K562 (cell line): Measurements from ENCODE around the gene ZDHHC11. TPM values are rescaled to one million over a fixed set of nuclear protein-coding genes. Genes with fewer than 3 reads are reported as not detected.

Source experiments
- ARHGAP35 ChIP-seq: fragments of 450-650 bp; IDR thresholded peaks from 2 replicates; pipeline ENCODE4 v1.6.1; 2018; ENCODE audit not compliant: partially characterized antibody
- ARID2 ChIP-seq: fragments of 450-650 bp; IDR thresholded peaks from 2 replicates; pipeline ENCODE4 v1.6.1; 2017; ENCODE audit warnings: antibody characterized with exemption, mild to moderate bottlenecking
- CBX8 ChIP-seq: fragments of 200-600 bp; sonication (generic); IDR thresholded peaks from 2 replicates; pipeline ENCODE4 v1.6.1; 2012; ENCODE audit warnings: borderline replicate concordance, mixed run types, low read depth, mild to moderate bottlenecking, moderate library complexity, mixed read lengths, low read length, control low read depth, inconsistent platforms; ENCODE audit not compliant: poor library complexity, severe bottlenecking; ENCODE audit errors: extremely low read depth
- DACH1 ChIP-seq: fragments of 450-650 bp; IDR thresholded peaks from 2 replicates; pipeline ENCODE4 v1.6.1; 2018; ENCODE audit not compliant: partially characterized antibody
- DDX20 ChIP-seq: fragments of 450-650 bp; IDR thresholded peaks from 2 replicates; pipeline ENCODE4 v1.6.1; 2016; ENCODE audit warnings: missing genetic modification characterization, low read depth, mild to moderate bottlenecking, missing compliant biosample characterization, moderate library complexity
- ESRRA ChIP-seq: fragments of 450-650 bp; IDR thresholded peaks from 2 replicates; pipeline ENCODE4 v1.6.1; 2014; ENCODE audit warnings: low read depth, mild to moderate bottlenecking, moderate library complexity, borderline replicate concordance
- HDAC6 ChIP-seq: IDR thresholded peaks from 2 replicates; pipeline ENCODE4 v1.6.1; 2012; ENCODE audit warnings: low read depth, mild to moderate bottlenecking, control low read depth, inconsistent platforms, low read length, moderate library complexity
- IFI16 ChIP-seq: fragments of 250-450 bp; sonication (Bioruptor Pico); IDR thresholded peaks from 2 replicates; pipeline ENCODE4 v2.1.2; 2022; ENCODE audit warnings: mild to moderate bottlenecking, inconsistent platforms
- MCM2 ChIP-seq: fragments of 450-650 bp; IDR thresholded peaks from 2 replicates; pipeline ENCODE4 v1.6.1; 2017; ENCODE audit warnings: low read depth, mild to moderate bottlenecking
- NFIX ChIP-seq: fragments of 250-450 bp; sonication (Bioruptor Pico); IDR thresholded peaks from 2 replicates; pipeline ENCODE4 v1.4.0; 2020; ENCODE audit warnings: low read depth, mild to moderate bottlenecking, moderate library complexity
- NUFIP1 ChIP-seq: fragments of 450-650 bp; IDR thresholded peaks from 2 replicates; pipeline ENCODE4 v1.6.1; 2018; ENCODE audit not compliant: partially characterized antibody
- PCBP1 ChIP-seq: fragments of 200-400 bp; formaldehyde crosslinking; IDR thresholded peaks from 2 replicates; pipeline ENCODE4 v1.6.1; 2018; ENCODE audit warnings: mild to moderate bottlenecking, low read depth, low read length; ENCODE audit not compliant: poor library complexity, severe bottlenecking
- PHF8 ChIP-seq: fragments of 200-600 bp; sonication (generic); IDR thresholded peaks from 2 replicates; pipeline ENCODE4 v1.6.1; 2012; ENCODE audit warnings: mixed run types, mild to moderate bottlenecking, inconsistent platforms, low read length, moderate library complexity, borderline replicate concordance
- POU5F1 ChIP-seq: fragments of 150-350 bp; IDR thresholded peaks from 2 replicates; pipeline ENCODE4 v1.6.1; 2014; ENCODE audit warnings: borderline replicate concordance, low read length, low read depth, mild to moderate bottlenecking; ENCODE audit not compliant: partially characterized antibody
- RFX7 ChIP-seq: fragments of 250-450 bp; sonication (Bioruptor Pico); IDR thresholded peaks from 2 replicates; pipeline ENCODE4 v1.5.1; 2021; ENCODE audit warnings: mild to moderate bottlenecking
- SRSF9 ChIP-seq: fragments of 200-400 bp; formaldehyde crosslinking; IDR thresholded peaks from 2 replicates; pipeline ENCODE4 v1.6.1; 2017; ENCODE audit warnings: low read depth, low read length, borderline replicate concordance
- TAF7 ChIP-seq: fragments of 450-650 bp; IDR thresholded peaks from 2 replicates; pipeline ENCODE4 v1.6.1; 2016; ENCODE audit warnings: missing genetic modification characterization, missing compliant biosample characterization
- ZNF121 ChIP-seq: sonication (generic); formaldehyde crosslinking; conservative IDR thresholded peaks from 2 replicates; pipeline ENCODE4 v1.8.0; 2022; ENCODE audit warnings: missing genetic modification reagents
- ZNF175 ChIP-seq: fragments of 200-800 bp; sonication (Bioruptor generic); IDR thresholded peaks from 2 replicates; pipeline ENCODE4 v1.6.1; 2016; ENCODE audit warnings: low read depth, mild to moderate bottlenecking, missing genetic modification characterization, missing compliant biosample characterization
- ZNF253 ChIP-seq: fragments of 250-450 bp; sonication (Bioruptor Pico); conservative IDR thresholded peaks from 2 replicates; pipeline ENCODE4 v1.6.1; 2021; ENCODE audit warnings: mild to moderate bottlenecking
- ZNF311 ChIP-seq: fragments of 250-450 bp; sonication (Bioruptor Pico); IDR thresholded peaks from 2 replicates; pipeline ENCODE4 v1.4.0; 2020; ENCODE audit warnings: mild to moderate bottlenecking, moderate library complexity
- ZNF695 ChIP-seq: fragments of 450-650 bp; formaldehyde crosslinking; IDR thresholded peaks from 2 replicates; pipeline ENCODE4 v1.4.0; 2020; ENCODE audit warnings: mild to moderate bottlenecking, moderate library complexity
- polyA plus RNA-seq, 8 experiments: library from polyadenylated mRNA; depleted of rRNA in 4 of 8; stranded (reverse) in 5 of 8; unstranded in 3 of 8; fragments of >200 nt; fragmentation: Nextera tagmentation in 2 of 8; fragmentation: Illumina TruSeq in 1 of 8; extraction: Ambion mirVana in 2 of 8; extraction: Trizol in 1 of 8; gene quantifications; 2 replicates each; pipeline versions ENCODE4 v1.2.1 to v1.2.3, GENCODE V29; 2011 to 2014; ENCODE audit warnings: inconsistent platforms in 1 of 8, missing spikeins in 1 of 8
- total RNA-seq, 7 experiments: library from RNA; depleted of rRNA in 6 of 7; stranded (reverse); fragments of >200 nt in 6 of 7; fragmentation: Illumina TruSeq in 2 of 7; extraction: Trizol in 2 of 7; gene quantifications; 2 replicates each; pipeline versions ENCODE4 v1.2.1 to v1.2.3, GENCODE V29; 2011 to 2021; ENCODE audit warnings: low replicate concordance in 1 of 7
- TF ChIP-seq, protein P1 (sequence below): fragments of 450-650 bp; formaldehyde crosslinking; IDR thresholded peaks from 2 replicates; pipeline ENCODE4 v1.4.0; 2020; ENCODE audit warnings: mild to moderate bottlenecking, moderate library complexity
- TF ChIP-seq, protein P2 (sequence below): sonication (generic); formaldehyde crosslinking; IDR thresholded peaks from 2 replicates; pipeline ENCODE4 v1.5.0; 2020; ENCODE audit warnings: missing genetic modification reagents
- TF ChIP-seq, protein P3 (sequence below): fragments of 450-650 bp; formaldehyde crosslinking; IDR thresholded peaks from 2 replicates; pipeline ENCODE4 v1.4.0; 2020; ENCODE audit warnings: mild to moderate bottlenecking
- TF ChIP-seq, protein P4 (sequence below): fragments of 450-650 bp; IDR thresholded peaks from 2 replicates; pipeline ENCODE4 v1.6.1; 2016; ENCODE audit warnings: missing biosample characterization, missing genetic modification characterization

The ZDHHC11 gene
- total and polyA plus RNA-seq, 9 of the 15 experiments (the other 6 are each of a cell fraction or from before 2014, with no cell fraction given) = 0.07 to 2.3 (median 0.52) TPM

DNA sequence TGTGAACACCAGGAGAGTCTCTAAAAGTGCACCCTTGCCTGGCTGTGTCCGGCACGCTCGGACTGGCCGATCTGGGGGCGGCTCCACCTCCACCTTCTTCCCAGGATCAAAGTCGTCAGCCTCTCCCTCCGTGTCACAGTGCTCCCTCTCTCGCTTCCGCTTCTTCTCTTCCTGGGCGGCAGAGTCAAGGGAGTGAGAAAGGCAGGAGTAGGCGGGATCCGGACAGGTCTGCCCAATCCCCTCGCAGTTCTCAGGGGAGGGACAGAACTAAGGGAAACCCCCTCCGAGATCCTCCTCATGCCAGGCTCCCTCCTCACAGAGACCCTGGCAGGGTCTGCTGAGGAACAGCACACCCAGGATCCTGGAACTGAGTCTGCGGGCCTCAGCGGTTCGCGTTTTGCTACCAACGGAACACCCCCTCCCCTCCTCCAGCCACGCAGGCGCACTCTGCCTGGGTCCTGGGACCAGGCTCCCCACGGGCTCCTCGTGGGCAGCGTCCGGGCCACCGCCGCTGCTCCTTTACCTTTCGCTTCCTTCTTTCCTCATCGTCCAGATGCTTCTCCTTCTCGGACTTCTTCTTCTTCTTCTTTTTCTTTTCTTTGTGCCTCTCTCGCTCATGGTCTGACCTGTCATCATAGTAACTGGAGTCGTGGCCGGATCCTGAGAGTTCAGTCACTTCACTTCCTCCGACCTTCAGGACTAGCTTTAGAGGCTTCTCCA, 40.5 kb upstream of the ZDHHC11 start (continued):
- TF ChIP-seq, protein P1, sequence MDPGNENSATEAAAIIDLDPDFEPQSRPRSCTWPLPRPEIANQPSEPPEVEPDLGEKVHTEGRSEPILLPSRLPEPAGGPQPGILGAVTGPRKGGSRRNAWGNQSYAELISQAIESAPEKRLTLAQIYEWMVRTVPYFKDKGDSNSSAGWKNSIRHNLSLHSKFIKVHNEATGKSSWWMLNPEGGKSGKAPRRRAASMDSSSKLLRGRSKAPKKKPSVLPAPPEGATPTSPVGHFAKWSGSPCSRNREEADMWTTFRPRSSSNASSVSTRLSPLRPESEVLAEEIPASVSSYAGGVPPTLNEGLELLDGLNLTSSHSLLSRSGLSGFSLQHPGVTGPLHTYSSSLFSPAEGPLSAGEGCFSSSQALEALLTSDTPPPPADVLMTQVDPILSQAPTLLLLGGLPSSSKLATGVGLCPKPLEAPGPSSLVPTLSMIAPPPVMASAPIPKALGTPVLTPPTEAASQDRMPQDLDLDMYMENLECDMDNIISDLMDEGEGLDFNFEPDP (CRISPR knock-in tag) = no peak
- TF ChIP-seq SRSF9 (no peak), ZNF695 (CRISPR knock-in tag) (no peak), ARID2 (no peak), POU5F1 (no peak), DDX20 (no peak), ZNF253 (CRISPR knock-in tag) (no peak), TAF7 (tag) (no peak), ARHGAP35 (no peak), HDAC6 (no peak), PCBP1 (no peak), CBX8 (no peak), IFI16 (CRISPR knock-in tag) (no peak), ZNF175 (CRISPR knock-in tag) (no peak), RFX7 (CRISPR knock-in tag) (no peak), PHF8 (peak; percentile 46; the same call in 1 of the 2 replicates), NUFIP1 (no peak), ZNF311 (no peak), NFIX (CRISPR knock-in tag) (no peak), ZNF121 (CRISPR knock-in tag) (no peak), ESRRA (no peak), MCM2 (no peak), DACH1 (no peak)
- TF ChIP-seq, protein P2, sequence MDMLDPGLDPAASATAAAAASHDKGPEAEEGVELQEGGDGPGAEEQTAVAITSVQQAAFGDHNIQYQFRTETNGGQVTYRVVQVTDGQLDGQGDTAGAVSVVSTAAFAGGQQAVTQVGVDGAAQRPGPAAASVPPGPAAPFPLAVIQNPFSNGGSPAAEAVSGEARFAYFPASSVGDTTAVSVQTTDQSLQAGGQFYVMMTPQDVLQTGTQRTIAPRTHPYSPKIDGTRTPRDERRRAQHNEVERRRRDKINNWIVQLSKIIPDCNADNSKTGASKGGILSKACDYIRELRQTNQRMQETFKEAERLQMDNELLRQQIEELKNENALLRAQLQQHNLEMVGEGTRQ (CRISPR knock-in tag) = no peak
- TF ChIP-seq, protein P3, sequence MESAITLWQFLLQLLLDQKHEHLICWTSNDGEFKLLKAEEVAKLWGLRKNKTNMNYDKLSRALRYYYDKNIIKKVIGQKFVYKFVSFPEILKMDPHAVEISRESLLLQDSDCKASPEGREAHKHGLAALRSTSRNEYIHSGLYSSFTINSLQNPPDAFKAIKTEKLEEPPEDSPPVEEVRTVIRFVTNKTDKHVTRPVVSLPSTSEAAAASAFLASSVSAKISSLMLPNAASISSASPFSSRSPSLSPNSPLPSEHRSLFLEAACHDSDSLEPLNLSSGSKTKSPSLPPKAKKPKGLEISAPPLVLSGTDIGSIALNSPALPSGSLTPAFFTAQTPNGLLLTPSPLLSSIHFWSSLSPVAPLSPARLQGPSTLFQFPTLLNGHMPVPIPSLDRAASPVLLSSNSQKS (CRISPR knock-in tag) = no peak
- TF ChIP-seq, protein P4, sequence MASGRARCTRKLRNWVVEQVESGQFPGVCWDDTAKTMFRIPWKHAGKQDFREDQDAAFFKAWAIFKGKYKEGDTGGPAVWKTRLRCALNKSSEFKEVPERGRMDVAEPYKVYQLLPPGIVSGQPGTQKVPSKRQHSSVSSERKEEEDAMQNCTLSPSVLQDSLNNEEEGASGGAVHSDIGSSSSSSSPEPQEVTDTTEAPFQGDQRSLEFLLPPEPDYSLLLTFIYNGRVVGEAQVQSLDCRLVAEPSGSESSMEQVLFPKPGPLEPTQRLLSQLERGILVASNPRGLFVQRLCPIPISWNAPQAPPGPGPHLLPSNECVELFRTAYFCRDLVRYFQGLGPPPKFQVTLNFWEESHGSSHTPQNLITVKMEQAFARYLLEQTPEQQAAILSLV = no peak
